C4-2B (cell line): ENCODE measurements around the gene STEAP1.
"Not testable (repeated sequence)": the region's sequence is repeated elsewhere in the genome, so short reads cannot be mapped to it uniquely, and the experiment has no call there.

Experiments
- H3K27ac ChIP-seq: fragments of 450-650 bp; 2 replicates; pipeline ENCODE4 v1.5.1; 2017
- ZFX ChIP-seq: fragments of 450-650 bp; IDR thresholded peaks from 2 replicates; pipeline ENCODE4 v1.6.1; 2017
- TF ChIP-seq, protein P1 (sequence below): fragments of 450-650 bp; conservative IDR thresholded peaks from 2 replicates; pipeline ENCODE4 v1.5.1; 2017; ENCODE audit warnings: mild to moderate bottlenecking

Gene STEAP1

DNA sequence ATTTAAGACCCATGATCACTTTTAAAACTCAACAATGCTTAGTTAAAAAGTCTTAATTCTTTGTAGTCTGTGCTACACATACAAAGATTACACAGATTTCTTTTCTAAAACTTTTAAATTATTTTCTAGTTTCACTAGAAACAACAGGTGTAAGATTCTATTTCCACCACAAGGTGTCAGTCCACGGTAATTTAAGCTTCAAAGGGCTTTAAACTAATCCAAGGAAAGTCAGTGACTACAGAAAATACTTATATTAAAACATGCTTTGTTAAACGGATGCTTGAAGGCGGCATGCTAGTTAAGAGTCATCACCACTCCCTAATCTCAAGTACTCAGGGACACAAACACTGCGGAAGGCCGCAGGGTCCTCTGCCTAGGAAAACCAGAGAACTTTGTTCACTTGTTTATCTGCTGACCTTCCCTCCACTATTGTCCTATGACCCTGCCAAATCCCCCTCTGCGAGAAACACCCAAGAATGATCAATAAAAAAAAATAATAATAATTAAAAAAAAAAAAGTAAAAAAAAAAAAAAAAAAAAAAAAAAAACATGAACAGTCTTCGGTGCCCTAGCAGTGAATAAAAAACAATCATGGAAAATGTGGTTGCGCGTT is 1.5 kb upstream of the STEAP1 start:
- TF ChIP-seq, protein P1, sequence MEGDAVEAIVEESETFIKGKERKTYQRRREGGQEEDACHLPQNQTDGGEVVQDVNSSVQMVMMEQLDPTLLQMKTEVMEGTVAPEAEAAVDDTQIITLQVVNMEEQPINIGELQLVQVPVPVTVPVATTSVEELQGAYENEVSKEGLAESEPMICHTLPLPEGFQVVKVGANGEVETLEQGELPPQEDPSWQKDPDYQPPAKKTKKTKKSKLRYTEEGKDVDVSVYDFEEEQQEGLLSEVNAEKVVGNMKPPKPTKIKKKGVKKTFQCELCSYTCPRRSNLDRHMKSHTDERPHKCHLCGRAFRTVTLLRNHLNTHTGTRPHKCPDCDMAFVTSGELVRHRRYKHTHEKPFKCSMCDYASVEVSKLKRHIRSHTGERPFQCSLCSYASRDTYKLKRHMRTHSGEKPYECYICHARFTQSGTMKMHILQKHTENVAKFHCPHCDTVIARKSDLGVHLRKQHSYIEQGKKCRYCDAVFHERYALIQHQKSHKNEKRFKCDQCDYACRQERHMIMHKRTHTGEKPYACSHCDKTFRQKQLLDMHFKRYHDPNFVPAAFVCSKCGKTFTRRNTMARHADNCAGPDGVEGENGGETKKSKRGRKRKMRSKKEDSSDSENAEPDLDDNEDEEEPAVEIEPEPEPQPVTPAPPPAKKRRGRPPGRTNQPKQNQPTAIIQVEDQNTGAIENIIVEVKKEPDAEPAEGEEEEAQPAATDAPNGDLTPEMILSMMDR: peak; percentile 83
- H3K27ac ChIP-seq: not testable (repeated sequence)

GRCh38 chr7:90155206-90155605 is 937 bp downstream of the STEAP1 start:
- peak overlapping the region; percentile 86 for H3K27ac ChIP-seq
- TF ChIP-seq, protein P1: no peak
- no peak for TF ChIP-seq ZFX

- H3K27ac ChIP-seq: not testable (repeated sequence)
These were observed 3.1 kb downstream of the STEAP1 start for GRCh38 chr7:90157331-90157730.

- H3K27ac ChIP-seq: peak overlapping the region; percentile 57; the same call in 1 of the 2 replicates
These were observed 3.6 kb downstream of the STEAP1 start for GRCh38 chr7:90157761-90158350.

GRCh38 chr7:90163534-90163933 is 9.3 kb downstream of the STEAP1 start:
- H3K27ac ChIP-seq: no peak overlapping the region
- no peak for TF ChIP-seq ZFX
- TF ChIP-seq, protein P1: no peak

DNA sequence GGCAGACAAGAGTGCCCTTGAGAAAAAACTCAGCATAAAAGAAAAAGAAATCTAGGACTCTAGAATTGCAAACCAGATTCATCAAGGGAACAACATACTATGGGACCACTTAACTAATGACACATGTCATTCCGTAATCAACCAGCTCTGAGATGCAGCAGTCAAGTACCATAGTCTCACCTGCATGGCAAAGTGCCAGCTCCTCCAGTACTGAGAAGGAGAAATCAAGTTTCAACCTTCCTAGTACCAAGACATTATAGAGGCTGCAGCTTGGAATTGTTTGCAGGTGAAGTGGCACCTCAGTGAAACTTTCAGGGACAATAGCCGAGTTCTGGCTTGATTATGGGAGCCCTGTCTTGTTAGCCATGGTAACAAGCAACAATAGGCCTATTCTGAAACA is 11.5 kb downstream of the STEAP1 start:
- TF ChIP-seq, protein P1: no peak; the same call in 1 of the 2 replicates
- TF ChIP-seq ZFX: no peak
- H3K27ac ChIP-seq: no peak overlapping the region

DNA sequence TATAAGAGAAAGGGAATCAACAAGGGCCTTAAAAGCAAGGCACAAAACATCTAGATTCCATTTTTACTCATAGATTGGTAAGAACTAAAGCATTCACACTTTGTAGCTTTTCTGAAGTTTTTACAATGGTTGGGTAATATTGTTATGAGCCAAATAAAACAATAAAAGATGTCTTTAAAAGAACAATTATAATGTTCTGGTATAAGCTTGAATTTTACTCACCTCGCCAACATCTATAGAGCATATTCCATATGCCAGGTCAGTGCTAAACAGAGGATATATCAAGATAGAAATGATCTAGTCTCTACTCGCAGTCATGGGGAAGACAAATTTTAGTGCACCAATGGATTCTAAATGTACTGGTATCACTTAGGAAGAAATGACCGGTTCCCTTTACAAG is 11.9 kb downstream of the STEAP1 start:
- no peak overlapping the region for H3K27ac ChIP-seq
- TF ChIP-seq ZFX: no peak
- TF ChIP-seq, protein P1: no peak

GRCh38 chr7:90167361-90167760 is 13.1 kb downstream of the STEAP1 start:
- TF ChIP-seq, protein P1: no peak
- no peak for TF ChIP-seq ZFX

More at GRCh38 chr7:90167361-90167760, 13.1 kb downstream of the STEAP1 start:
- H3K27ac ChIP-seq: no peak overlapping the region
